ENCODE measurements around the gene ABCB11.
"Not testable (repeated sequence)": the region's sequence is repeated elsewhere in the genome, so short reads cannot be mapped to it uniquely, and the experiment has no call there.

Gene ABCB11

DNA sequence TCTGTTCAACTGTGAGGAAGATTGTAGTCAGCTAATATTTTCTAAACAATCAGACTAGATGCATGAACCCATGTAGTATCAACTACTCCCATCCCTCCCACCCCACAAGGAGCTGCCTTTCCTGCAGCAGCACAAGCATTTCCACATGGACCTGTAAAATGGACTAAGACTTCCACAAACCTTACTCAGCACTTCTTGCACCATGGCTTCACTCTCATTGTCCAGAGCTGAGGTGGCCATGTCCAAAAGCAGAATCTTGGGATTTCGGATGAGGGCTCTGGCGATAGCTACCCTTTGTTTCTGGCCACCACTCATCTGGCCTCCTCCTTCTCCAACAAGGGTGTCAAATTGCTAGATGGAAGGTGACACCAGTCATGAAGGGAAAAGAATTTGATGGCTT lies 61.3 kb downstream of the ABCB11 start:
- DNase-seq, result no peak

DNA sequence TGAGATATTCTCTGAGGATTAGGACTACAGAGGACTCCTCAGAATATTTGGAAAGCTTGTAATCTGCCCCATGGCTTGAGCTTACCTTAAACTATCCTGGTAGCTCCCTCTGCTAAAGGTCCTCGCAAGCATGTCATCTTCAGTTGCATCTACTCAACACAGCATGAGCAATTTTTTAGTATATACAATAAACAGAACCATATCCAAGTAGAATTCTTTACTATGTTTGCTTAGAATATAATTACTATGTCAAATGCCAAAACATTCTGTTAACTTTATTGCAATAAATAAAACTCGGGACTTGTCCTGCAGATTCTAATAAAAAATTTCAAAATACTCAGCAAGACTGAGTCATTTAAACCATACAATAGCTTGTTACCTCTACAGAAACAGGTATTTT lies 62.8 kb downstream of the ABCB11 start:
- no peak for DNase-seq

DNA sequence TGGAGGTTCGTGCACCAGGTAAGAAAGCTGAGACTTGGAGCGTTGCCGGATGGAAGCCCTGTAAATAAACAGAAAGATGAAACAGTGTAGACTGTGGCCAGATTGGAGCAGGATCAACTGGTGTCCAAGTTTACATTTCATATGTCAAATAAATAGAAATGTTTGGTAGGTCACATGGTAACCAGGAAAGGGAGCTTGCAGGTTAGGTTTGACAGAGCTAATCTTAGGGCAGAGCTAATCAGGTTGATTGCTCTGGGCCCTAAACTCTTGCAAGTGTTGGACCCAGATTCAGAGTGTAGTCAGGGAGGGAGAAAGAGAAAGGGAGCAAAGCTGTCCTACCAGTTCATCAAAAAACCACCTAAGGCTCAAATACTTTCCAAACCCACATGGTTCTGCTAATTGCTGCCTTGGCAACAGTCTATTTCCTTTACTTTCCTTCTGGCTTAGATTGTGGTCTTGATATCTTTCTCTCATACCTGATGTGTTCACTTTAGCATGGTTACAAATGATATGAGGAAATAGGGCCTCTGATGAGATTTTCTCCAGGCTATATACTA lies 66.8 kb downstream of the ABCB11 start:
- DNase-seq, result no peak

DNA sequence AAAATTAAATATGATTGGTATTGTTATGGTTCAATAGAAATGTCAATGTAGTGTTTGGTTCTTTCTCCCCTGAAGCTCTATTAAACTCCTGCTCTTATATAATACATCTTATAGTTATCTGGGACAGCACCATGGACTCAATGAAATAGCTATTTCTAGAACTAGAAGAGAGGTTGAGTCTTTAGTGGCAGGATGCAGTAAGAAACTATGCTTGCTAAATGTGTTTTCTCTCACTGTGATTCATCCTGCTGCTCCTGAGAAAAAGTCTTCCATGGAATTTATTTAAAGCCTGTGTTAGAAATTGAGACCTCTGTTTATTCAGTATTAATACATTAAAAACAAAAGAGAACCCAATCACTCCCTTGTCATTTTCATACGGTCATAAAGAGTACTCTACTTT lies 68.5 kb downstream of the ABCB11 start:
- no peak for DNase-seq

DNA sequence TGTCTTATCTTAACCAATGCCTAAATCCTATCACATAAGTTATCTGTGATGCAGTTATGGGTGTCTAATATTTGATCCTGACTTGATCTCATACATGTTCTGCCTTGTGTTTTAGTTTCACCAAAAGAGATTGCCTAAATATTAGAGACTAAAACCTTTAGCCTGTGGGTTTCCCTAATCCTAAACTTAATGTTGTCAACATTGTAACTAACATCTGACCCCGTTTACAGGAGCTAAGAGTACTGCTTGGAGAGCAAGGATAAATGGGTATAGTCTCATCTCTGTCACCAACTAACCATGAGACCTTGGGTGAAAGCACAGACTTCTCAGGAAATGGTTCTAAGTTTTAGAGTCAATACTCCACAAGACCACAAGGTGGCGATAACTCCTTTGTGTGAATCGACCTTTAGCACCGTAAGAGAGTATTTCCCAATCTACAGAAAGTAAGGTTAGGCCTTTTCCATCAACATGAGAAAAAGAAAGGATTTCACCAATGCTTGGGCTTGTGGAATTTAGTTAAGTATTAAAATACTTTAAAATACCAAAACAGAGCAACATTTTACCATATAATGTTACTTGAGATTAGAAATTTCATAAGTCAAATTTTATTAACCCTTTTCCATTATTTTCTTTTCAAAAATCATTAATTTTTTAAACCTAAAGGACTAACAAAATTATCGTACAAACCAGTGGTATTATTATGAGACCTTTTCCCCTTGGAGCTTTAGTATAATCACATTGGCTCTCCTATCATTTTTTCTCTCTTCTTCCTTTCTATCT lies 69.5 kb downstream of the ABCB11 start:
- DNase-seq, result peak in 1 of 2 experiments; percentile 25

DNA sequence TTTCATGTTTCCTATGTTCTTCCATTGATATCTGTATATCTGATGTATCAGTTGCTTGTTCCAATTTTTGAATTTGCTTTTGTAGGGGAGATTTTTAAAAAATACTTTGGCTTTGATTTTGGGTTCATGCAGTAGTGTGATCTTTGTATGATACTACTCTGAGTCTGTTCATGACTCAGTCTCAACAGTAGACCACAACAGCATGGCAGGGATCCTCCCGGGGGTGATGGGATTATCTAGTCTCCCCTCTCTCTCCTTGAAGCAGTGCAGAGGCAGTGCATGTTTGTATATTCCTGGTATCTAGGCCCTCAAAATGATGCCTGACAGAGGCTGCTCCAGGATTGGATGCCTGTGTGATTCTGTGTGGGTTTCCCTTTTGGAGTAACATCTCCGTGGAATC lies 74.7 kb downstream of the ABCB11 start:
- DNase-seq, result no peak

DNA sequence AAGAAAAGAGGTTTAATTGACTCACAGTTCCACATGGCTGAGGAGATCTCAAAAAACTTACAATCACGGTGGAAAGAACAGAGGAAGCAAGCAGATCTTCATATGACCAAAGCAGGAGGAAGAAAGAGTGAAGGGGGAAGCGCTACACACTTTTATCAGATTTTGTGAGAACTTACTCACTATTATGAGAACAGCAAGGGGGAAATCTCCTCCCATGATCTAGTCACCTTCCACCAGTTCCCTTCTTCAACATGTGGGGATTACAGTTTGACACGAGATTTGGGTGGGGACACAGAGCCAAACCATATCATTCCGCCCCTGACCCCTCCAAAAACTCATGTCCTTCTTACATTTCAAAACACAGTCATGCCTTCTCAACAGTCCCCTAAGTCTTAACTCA lies 75.8 kb downstream of the ABCB11 start:
- DNase-seq, result no peak

DNA sequence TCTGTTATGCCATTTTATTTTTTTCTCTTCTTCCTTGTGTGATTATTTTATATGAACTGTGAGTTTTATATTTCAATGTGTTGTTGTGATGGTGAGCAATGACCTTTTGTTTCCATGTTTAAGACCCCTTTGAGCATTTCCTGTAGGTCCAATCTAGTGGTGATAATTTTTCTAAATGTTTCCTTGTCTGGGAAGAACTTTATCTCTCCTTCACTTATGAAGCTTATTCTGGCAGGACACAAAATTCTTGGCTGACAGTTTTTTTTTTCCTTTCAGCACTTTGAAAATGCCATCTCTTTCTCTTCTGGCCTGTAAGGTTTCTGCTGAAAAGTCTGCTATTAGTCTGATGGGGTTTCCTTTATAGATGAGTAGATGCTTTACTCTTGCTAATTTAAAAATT lies 76.9 kb downstream of the ABCB11 start:
- DNase-seq, result no peak

DNA sequence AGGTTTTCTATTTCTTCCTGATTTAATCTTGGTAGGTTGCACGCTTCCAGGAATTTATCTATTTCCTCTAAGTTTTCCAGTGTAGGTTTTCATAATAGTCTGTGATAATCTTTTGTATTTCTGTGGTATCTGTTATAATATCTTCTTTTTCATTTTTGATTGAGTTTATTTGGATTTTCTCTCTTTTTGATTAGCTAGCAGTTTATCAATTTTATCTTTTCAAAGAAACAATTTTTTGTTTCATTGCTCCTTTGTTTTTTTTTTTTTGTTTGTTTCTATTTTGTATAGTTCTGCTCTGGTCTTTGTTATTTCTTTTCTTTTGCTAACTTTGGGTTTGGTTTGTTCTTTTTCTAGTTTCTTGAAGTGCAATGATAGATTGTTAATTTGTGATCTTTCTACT lies 78.7 kb downstream of the ABCB11 start:
- no peak for DNase-seq

DNA sequence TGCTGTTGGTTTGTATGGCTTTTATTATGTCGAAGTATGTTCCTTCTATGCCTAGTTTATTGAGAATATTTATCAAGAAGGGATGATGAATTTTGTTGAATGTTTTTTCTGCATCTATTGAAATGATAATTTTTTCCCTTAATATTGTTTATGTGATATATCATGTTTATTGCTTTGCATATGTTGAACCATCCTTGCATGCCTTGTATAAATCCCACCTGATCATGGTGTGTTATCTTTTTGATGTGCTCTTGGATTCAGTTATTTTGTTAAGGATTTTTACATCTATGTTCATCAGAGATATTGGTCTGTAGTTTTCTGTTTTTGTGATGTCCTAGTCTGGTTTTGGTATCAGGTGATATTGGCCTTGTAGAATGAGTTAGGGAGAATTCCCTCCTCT lies 79.3 kb downstream of the ABCB11 start:
- DNase-seq, result no peak

DNA sequence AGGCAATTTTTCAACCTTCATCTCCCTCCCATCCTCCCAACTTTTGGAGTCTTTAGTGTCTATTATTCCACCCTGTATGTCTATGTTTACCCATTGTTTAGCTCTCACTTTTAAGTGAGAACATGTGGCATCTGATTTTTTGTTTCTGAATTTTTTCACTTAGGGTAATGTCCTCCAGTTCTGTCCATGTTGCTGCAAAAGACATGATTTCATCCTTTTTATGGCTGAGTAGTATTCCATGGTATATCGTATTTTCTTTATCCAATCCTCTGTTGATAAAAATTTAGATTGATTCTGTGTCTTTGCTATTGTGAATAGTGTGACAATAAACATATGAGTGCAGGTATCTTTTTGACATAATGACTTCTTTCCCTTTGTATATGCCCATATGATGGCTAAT lies 81.8 kb downstream of the ABCB11 start:
- DNase-seq, result no peak

DNA sequence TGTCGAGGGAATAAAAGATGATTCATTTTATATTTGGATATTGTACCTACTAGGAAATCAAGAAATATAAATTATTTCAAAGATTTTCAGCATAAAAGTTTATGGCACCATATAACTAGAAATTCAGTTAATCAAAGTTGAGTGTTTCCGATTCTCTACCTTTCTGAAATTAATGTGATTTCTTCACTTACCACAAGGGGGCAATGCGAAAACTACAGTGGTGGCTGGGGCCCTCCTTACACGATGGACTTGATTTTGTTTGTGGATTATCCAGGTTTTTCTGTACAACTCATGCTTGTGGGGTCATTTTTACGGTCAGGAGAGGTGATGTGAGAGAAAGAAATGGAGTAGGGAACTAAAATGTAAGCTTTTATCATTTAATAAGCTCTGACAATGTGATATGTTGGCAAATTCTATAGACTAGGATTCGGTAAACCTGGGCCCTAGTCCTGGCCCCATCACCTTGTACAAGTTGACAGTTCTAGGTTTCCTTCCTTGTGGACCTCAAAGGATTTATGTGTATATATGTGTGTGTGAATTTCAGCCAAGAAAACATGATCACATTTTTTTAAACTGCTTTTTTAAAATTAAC lies 82.4 kb downstream of the ABCB11 start:
- DNase-seq, result peak in 1 of 2 experiments; percentile 11

DNA sequence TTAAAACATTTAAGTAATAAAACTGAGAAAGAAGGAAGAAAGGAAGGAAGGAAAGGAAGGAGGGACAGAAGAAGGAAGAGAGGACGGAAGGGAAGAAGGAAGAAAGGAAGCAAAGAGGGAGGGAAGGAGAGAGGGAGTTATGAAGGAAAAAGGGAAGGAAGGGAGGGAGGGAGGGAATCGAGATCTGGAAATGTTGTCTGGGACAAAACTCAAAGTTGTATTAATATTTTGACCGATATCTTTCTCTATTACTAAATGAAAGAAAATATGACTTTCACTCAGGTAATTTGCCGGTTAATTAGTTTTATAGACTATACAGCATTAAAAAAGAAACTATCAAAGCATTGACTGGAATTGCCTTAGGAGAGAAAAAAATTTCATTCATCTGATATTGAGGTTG lies 85.6 kb downstream of the ABCB11 start:
- DNase-seq, result no peak

DNA sequence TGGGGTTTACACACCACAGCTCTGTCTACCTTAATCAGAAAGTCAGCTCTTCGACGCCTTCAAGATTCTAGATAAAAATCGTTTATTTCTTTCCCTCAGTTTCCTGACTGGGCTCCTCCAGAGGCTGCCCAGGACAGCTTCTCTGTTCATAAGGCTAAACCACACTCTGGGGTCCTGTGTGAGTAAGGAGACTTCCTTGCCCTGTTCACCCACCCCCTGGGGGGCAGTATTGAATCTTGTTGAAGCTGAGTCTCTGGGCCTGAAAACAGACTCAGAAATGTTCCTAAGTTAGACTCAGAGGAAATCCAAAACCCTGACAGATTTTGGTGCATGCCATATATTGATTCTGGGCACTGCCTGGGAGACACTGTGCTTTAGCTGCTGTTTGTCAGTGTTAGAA lies 87.1 kb downstream of the ABCB11 start:
- DNase-seq, result no peak

DNA sequence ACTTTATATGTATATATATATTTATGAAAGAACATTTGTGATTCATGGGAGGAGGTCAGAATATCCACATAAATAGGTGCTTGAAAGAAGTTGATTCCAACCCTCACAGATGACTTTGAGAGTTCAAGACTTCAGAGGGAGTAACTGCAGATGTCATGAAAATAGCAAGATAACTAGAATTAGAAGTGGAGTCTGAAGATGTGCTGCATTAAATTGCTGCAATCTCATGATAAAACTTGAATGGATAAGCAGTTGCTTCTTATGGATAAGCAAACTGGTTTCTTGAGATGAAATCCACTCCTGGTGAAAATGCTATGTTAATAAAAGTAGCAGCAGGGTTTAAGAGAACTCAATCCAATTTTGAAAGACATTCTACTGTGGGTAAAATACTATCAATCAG lies 89.8 kb downstream of the ABCB11 start:
- no peak for DNase-seq

DNA sequence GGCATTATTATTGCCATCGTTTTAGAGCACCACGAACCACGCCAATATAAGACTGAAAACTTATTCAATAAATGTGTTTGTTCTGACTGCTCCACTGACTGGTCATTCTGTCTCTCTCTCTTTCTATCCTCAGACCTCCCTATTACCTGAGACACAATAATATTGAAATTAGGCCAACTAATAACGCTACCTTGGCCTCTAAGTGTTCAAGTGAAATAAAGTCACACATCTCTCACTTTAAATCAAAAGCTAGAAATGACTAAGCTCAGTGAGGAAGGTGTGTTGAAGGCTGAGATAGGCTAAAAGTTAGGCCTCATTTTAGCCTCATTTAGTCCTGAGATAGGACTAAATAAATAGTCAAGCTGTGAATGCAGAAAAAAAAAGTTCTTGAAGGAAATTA lies 91.2 kb downstream of the ABCB11 start:
- DNase-seq, result no peak

DNA sequence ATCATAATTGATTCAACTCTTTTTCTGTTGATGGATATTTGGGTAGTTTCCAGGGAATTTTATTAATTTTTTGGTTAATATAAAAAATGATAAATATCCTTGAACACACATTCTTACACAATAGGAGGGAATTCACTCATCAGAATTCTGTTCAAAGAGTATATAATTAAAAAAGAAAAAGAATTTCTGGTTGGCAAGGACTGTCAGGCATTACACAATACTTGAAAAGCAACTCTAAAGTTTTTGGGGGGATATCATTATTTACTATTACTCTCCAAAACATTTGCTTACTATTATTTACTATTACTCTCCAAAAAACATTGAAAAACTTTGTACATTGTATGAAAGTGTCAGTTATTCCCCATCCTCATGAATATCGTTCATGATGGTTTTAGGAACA lies 92.1 kb downstream of the ABCB11 start:
- no peak for DNase-seq

DNA sequence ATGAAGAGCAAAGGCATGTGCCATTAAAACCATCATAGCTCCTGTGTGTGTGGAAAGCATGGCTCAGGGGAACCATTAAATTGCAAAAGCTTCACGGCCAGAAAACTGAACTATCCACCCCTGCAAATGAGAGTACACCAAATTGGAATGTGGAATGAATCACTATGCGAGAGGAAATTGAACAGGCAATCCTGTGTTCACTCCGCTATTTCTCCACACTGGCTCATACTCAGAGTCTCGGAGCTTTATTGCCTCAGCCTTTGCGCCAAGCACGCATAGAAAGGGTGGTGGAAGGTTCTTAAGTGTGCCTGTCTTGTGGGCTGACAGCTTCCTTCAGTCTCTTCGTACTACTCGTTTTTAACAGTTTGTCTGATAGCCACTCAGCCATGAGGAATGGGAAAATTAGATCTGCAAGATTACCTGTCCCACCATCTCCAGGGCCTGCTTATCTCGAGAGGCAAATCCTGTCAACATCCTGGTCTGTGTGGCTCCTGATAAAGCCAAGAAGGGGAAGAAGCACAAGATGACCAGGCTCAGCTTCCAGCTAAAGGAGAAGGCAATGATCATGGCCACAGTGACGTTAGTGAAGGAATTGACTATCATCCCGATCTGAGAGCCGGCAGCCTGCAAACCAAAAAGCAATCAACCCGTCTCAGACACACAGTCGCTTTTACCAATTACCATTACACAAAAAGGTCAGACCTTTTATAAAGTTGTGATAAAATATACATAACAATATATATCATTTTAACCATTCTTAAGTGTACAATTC lies 95.1 kb downstream of the ABCB11 start:
- DNase-seq, result no peak

DNA sequence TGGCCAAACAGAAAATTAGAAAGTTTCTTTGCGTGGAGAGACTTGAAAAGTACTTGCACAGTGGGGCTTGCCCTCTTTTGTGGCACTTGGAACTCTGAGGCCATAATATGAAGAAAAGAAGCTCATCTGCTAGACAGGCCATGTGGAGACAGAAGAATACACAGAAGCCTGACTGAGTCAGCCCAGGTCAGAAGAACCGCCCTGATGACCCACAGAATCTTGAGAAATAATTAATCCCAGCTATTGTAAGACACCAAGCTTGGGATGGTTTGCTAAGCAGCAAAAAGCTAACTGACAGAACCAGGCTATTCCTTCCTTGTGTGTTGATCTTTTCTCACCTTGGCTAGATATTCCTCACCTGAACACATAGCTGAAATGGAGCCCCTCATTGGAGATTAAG lies 96.3 kb downstream of the ABCB11 start:
- no peak for DNase-seq

DNA sequence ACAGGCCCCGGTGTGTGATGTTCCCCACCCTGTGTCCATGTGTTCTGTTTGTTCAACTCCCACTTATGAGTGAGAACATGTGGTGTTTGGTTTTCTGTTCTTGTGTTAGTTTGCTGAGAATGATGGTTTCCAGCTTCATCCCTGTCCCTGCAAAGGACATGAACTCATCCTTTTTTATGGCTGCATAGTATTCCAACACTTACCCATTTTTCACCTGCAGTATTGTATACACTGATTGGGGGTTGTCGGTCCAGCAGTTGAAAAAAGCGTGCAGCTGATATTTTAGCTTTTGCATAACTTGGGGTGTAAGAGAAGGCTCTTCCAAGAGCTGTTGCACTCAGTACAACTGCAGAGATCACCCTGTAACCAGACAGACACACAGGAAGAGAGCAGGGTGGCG lies 99.0 kb downstream of the ABCB11 start:
- DNase-seq, result not testable (repeated sequence)

DNA sequence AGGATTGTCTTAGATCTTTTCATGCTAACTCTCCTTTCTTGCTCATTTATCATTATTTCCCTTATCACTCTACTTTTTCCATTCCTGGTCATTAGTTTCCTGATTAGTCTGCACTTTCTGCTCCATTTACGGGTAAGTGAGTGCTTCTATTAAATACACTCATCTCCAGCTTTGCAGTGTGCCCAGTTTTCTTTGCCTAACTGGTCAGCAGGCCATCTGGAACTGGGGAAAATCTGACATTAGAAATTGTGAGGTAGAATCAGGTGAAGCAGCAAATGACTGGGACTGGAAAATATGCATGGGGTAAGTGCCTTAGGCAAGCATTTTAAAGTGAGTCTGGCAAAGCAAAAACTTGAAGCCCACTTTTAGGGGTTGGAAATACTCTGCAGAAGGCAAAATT lies 100.9 kb downstream of the ABCB11 start:
- DNase-seq, result no peak

DNA sequence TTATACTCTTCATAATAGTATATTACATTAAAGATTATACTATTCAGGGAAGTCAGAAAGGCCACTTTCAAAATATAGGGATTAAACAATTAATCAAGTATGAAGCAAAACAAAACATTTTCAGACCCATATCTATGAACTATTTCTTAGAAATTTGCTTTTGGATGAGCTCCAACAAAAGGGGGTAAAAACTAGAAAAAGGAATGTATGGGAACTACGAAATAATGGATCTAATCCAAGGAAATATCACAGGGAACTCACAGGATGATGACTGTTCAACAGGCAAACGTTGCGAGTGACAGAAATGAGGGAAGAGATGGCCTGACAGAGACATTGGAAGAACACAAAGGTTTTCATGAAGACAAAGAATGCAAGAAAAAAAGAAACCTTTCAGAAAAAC lies 102.1 kb downstream of the ABCB11 start:
- no peak for DNase-seq

DNA sequence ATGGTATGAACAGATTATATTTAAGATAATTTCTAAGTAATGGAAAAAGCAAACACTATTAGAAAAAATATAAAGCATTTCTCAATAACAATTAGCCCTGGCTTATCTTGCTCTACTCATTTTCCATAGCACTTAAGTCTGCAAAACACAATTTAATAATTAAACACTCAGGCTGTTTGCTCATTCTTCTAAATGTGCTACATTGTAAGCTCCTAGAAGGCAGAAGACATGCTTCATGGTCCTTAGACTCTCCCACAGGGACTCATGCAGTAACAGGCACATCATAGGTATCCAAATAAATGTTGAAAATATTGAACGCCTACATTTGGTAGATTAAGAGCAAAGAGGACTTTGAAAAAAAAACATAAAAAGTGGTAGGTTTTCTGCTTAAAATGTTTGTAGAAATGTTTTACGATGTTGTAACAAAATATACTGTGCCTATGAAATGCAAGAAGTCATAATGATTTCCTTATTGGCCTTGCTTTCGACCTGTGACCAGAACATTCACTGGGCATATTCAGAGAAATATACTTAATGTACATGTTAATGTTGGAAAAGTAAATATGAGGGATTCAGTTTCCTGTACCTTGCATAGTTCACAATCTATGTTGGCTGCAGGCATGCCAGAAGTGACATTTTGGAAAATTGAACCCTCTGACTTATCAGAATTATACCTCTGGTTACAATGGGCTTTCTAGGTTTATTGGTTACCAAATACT lies 102.9 kb downstream of the ABCB11 start:
- no peak for DNase-seq
